OCI-LY7 (cell line): Measurements from ENCODE around the gene G6PD. TPM values are rescaled to one million over a fixed set of nuclear protein-coding genes. Genes with fewer than 3 reads are reported as not detected.

ENCODE experiments used
- BruUV-seq: library from RNA; stranded (reverse); fragments of 400-500 nt; replicated peaks from 2 replicates; lab custom pipeline; 2021; lab: Mats Ljungman, UMichigan
- CTCF ChIA-PET: fragments of 300-600 bp; sonication (Branson Sonifier 250); formaldehyde crosslinking; loops from one replicate; lab custom pipeline; 2022; ENCODE audit warnings: antibody characterized with exemption; ENCODE audit not compliant: unreplicated experiment; lab: Charles Lee
- POLR2A ChIA-PET: fragments of 300-600 bp; sonication (Branson Sonifier 250); formaldehyde crosslinking; loops from one replicate; lab custom pipeline; 2022; ENCODE audit warnings: antibody characterized with exemption; lab: Charles Lee
- DNase-seq: peaks from one replicate; pipeline ENCODE4 v3.0.0-alpha.2; 2015; ENCODE audit warnings: low spot score
- H2AFZ ChIP-seq: fragments of 200-600 bp; sonication (generic), shearing (Covaris generic); 2 replicates; pipeline ENCODE4 v1.6.1; 2014; ENCODE audit warnings: mild to moderate bottlenecking, antibody characterized with exemption, low read length, moderate library complexity
- H3K27ac ChIP-seq: fragments of 200-600 bp; sonication (generic); 2 replicates; pipeline ENCODE4 v1.5.1; 2014; ENCODE audit warnings: mixed run types, low read depth, mild to moderate bottlenecking, moderate library complexity, low read length, inconsistent platforms; ENCODE audit not compliant: poor library complexity, severe bottlenecking
- H3K36me3 ChIP-seq: fragments of 200-600 bp; sonication (generic); 2 replicates; pipeline ENCODE4 v1.6.1; 2014; ENCODE audit warnings: mild to moderate bottlenecking, antibody characterized with exemption, low read length, moderate library complexity, mixed read lengths; ENCODE audit not compliant: insufficient read depth
- H3K4me1 ChIP-seq: fragments of 200-600 bp; sonication (generic); 2 replicates; pipeline ENCODE4 v1.5.1; 2014; ENCODE audit warnings: mild to moderate bottlenecking, low read length; ENCODE audit not compliant: insufficient read depth, poor library complexity, severe bottlenecking
- H3K4me2 ChIP-seq: fragments of 200-600 bp; sonication (generic); 2 replicates; pipeline ENCODE4 v1.6.1; 2014; ENCODE audit warnings: mild to moderate bottlenecking, low read length
- H3K4me3 ChIP-seq: fragments of 200-600 bp; sonication (generic); 2 replicates; pipeline ENCODE4 v1.5.1; 2014; ENCODE audit warnings: mild to moderate bottlenecking, low read depth, low read length; ENCODE audit not compliant: poor library complexity, severe bottlenecking
- H3K79me2 ChIP-seq: fragments of 200-600 bp; sonication (generic); 2 replicates; pipeline ENCODE4 v1.6.1; 2016; ENCODE audit warnings: low read depth, mild to moderate bottlenecking, low read length, moderate library complexity, mixed read lengths; ENCODE audit not compliant: insufficient read depth
- H3K9me2 ChIP-seq: fragments of 200-600 bp; sonication (generic); 2 replicates; pipeline ENCODE4 v1.6.1; 2016; ENCODE audit warnings: mild to moderate bottlenecking, low read length, mixed read lengths; ENCODE audit not compliant: insufficient read depth
- H3K9me3 ChIP-seq: fragments of 200-600 bp; sonication (generic); 2 replicates; pipeline ENCODE4 v1.6.1; 2014; ENCODE audit warnings: mild to moderate bottlenecking, mixed run types, low read length, mixed read lengths
- H4K20me1 ChIP-seq: fragments of 200-600 bp; sonication (generic); 2 replicates; pipeline ENCODE4 v1.6.1; 2014; ENCODE audit warnings: mild to moderate bottlenecking, antibody characterized with exemption, low read length, moderate library complexity, mixed read lengths; ENCODE audit not compliant: insufficient read depth
- CTCF ChIP-seq: fragments of 200-600 bp; sonication (generic); conservative IDR thresholded peaks from 2 replicates; pipeline ENCODE4 v1.5.1; 2014; ENCODE audit warnings: mild to moderate bottlenecking, antibody characterized with exemption, low read length, moderate library complexity, mixed read lengths
- EZH2phosphoT487 ChIP-seq: fragments of 200-600 bp; sonication (generic); IDR thresholded peaks from 2 replicates; pipeline ENCODE4 v1.6.1; 2018; ENCODE audit warnings: low read depth, borderline replicate concordance, mild to moderate bottlenecking, mixed run types, antibody characterized with exemption, low read length, moderate library complexity, mixed read lengths
- intact Hi-C: fragments of 100-400 bp; cut with micrococcal nuclease; formaldehyde crosslinking; loops from one replicate; pipeline ENCODE4 v1.10.0; 2022; ENCODE audit not compliant: unreplicated experiment
- total RNA-seq, 2 experiments: library from RNA; depleted of rRNA in 1 of 2; stranded (reverse); fragments of >200 nt in 1 of 2; shearing (Covaris generic) in 1 of 2; gene quantifications; 2 replicates each; pipeline ENCODE4 v1.2.3, GENCODE V29; 2014 to 2022

The G6PD gene
- total RNA-seq, 2 experiments from 2014 or later = 21.6 to 40.9 TPM

GRCh38 chrX:154532690-154533089, 14.0 kb downstream of the G6PD start:
- Histone ChIP-seq H3K79me2 (no peaks in the 10 kb centered on the region), H3K9me3 (no peaks in the 10 kb centered on the region), H3K4me2 (no peak overlapping the region), H3K4me1 (peaks cover 6% of the 10 kb centered on the region), H4K20me1 (no peaks in the 10 kb centered on the region), H3K36me3 (peaks cover 20% of the 10 kb centered on the region; the same call in 1 of the 2 replicates), H2AFZ (no peak overlapping the region), H3K9me2 (no peaks in the 10 kb centered on the region), H3K27ac (no peak overlapping the region), H3K4me3 (no peak overlapping the region)
- BruUV-seq = no TSS peak
- ChIA-PET POLR2A (no interaction called here), CTCF (no interaction called here)
- DNase-seq = no peak
- intact Hi-C loops = loop anchor here (5.0 kb wide), 1 partner anchor 130 kb away; no protein-coding TSS in a partner anchor
- TF ChIP-seq EZH2phosphoT487 (no peak), CTCF (no peak)

DNA sequence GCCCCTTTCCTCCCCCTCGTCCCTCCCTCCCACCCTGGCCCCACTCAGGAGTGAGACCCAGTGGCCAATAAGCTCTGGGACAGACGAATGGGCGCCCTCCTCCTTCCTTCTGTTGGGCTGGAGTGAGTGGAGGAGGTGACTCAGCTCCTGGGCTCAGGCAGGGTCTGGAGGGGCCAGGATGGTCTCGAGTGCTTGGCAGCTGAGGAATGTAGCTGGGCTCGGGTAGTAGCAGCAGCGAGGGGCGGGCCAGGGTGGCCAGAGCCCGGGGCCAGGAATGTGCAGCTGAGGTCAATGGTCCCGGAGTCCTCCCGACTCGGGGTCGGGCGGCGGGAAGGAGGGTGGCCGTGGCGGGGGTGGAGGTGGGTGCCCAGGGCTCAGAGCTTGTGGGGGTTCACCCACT, 15.0 kb downstream of the G6PD start:
- Histone ChIP-seq H3K4me1 (peaks cover 16% of the 10 kb centered on the region), H2AFZ (no peak overlapping the region), H3K4me3 (no peak overlapping the region), H3K27ac (no peak overlapping the region), H3K79me2 (no peaks in the 10 kb centered on the region), H3K9me2 (no peaks in the 10 kb centered on the region), H3K36me3 (peaks cover 20% of the 10 kb centered on the region; the same call in 1 of the 2 replicates), H3K4me2 (no peak overlapping the region), H3K9me3 (no peaks in the 10 kb centered on the region), H4K20me1 (no peaks in the 10 kb centered on the region)
- TF ChIP-seq CTCF (no peak), EZH2phosphoT487 (no peak)
- no peak for DNase-seq
- CTCF ChIA-PET = no interaction called here
- POLR2A ChIA-PET = no interaction called here
- intact Hi-C loops = loop anchor here (5.0 kb wide), 1 partner anchor 129 kb away; no protein-coding TSS in a partner anchor
- no TSS peak for BruUV-seq

GRCh38 chrX:154530286-154530685, 16.4 kb downstream of the G6PD start:
- Histone ChIP-seq H3K79me2 (no peaks in the 10 kb centered on the region), H3K9me2 (no peaks in the 10 kb centered on the region), H3K4me2 (no peak overlapping the region), H3K9me3 (no peaks in the 10 kb centered on the region), H4K20me1 (no peaks in the 10 kb centered on the region), H3K27ac (no peak overlapping the region), H3K4me1 (peaks cover 16% of the 10 kb centered on the region), H3K4me3 (no peak overlapping the region), H3K36me3 (peaks cover 17% of the 10 kb centered on the region; the same call in 1 of the 2 replicates), H2AFZ (no peak overlapping the region)
- DNase-seq = no peak
- ChIA-PET CTCF (no interaction called here), POLR2A (no interaction called here)
- BruUV-seq = no TSS peak
- intact Hi-C loops = loop anchor here (5.0 kb wide), 1 partner anchor 128 kb away; no protein-coding TSS in a partner anchor
- TF ChIP-seq CTCF = no peak
- TF ChIP-seq EZH2phosphoT487 = no peak
